ENCODE data around the gene TLR2. TPM values are rescaled to one million over a fixed set of nuclear protein-coding genes. Genes with fewer than 3 reads are reported as not detected.

Gene TLR2
- total and polyA plus RNA-seq, 2 donors (not counting 3 experiments of a cell fraction or from before 2014, with no cell fraction given): 0.29 to 1.4 TPM

DNA sequence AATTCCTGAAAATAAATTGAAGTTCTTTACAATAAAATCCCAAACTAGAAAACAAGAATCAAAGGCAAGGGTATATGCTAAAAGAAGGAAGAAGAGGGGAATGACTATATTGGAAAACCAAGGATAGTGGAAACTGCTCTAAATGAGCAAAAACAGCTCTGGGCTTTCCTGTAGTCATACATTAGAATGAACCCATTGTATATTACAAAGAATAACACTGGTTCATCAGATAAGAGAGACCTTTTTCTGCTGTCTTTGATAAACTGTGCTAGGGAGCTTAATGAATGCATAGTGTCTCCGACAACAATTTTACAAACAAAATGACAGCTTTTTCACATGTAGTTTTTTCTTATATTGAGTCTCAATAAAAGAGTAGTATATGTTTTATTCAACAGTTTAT, 26.6 kb downstream of the TLR2 start:
- no peaks in the 10 kb centered on the region for H4K20me1 ChIP-seq (replicated peaks; ENCODE audit: control insufficient read depth, extremely low read depth, insufficient read depth, low read length)
- H2AFZ ChIP-seq (ENCODE audit: low read depth, low read length): no peak overlapping the region
- no peaks in the 10 kb centered on the region for H3K79me2 ChIP-seq (ENCODE audit: control insufficient read depth, insufficient read depth, low read length)
- ChIA-PET POLR2A (no interaction called here), CTCF (no interaction called here)
- no peak overlapping the region for H3K4me3 ChIP-seq (replicated peaks in 1 of 3; ENCODE audit: insufficient read depth in 1 of 3, low read depth in 1 of 3, low read length in 3 of 3)
- H3K36me3 ChIP-seq (ENCODE audit: control insufficient read depth in 2 of 2, extremely low read depth in 1 of 2, insufficient read depth in 2 of 2, low read length in 2 of 2): no peaks in the 10 kb centered on the region
- DNase-seq (ENCODE audit: low read depth, low spot score) (no peak), FAIRE-seq (peak; percentile 35)
- no peaks in the 10 kb centered on the region for H3K9me1 ChIP-seq (replicated peaks; ENCODE audit: control insufficient read depth, extremely low read depth, insufficient read depth, low read length)
- H3K9ac ChIP-seq (replicated peaks; ENCODE audit: extremely low read depth, insufficient read depth, low read length): no peak overlapping the region
- H3K4me1 ChIP-seq (ENCODE audit: control insufficient read depth, extremely low read depth, insufficient read depth, low read length): no peaks in the 10 kb centered on the region
- H3K27me3 ChIP-seq (ENCODE audit: control insufficient read depth in 2 of 2, insufficient read depth in 2 of 2, low read length in 2 of 2): peaks cover 6 to 7% of the 10 kb centered on the region in 2 experiments
- dilution Hi-C loops (cut with MboI; ENCODE audit: extremely low pct_ligation_motif_present, low sequenced_read_pairs): no loop called here
- no peak overlapping the region for H3K4me2 ChIP-seq (ENCODE audit: insufficient read depth, low read length)
- intact Hi-C loops (cut with micrococcal nuclease): no loop called here
- no peaks in the 10 kb centered on the region for H3K9me3 ChIP-seq (replicated peaks; ENCODE audit: control insufficient read depth, insufficient read depth, low read length)
- no peak overlapping the region for H3K27ac ChIP-seq (ENCODE audit: insufficient read depth, low read depth, low read length)
- no TSS peak for BruUV-seq (replicated peaks)
- TF ChIP-seq, protein P1, sequence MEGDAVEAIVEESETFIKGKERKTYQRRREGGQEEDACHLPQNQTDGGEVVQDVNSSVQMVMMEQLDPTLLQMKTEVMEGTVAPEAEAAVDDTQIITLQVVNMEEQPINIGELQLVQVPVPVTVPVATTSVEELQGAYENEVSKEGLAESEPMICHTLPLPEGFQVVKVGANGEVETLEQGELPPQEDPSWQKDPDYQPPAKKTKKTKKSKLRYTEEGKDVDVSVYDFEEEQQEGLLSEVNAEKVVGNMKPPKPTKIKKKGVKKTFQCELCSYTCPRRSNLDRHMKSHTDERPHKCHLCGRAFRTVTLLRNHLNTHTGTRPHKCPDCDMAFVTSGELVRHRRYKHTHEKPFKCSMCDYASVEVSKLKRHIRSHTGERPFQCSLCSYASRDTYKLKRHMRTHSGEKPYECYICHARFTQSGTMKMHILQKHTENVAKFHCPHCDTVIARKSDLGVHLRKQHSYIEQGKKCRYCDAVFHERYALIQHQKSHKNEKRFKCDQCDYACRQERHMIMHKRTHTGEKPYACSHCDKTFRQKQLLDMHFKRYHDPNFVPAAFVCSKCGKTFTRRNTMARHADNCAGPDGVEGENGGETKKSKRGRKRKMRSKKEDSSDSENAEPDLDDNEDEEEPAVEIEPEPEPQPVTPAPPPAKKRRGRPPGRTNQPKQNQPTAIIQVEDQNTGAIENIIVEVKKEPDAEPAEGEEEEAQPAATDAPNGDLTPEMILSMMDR (IDR thresholded peaks at IDR 0.05; ENCODE audit: extremely low read depth in 1 of 2, insufficient read depth in 1 of 2, low read depth in 1 of 2, low read length in 2 of 2): no peak
- TF ChIP-seq GATA2 (IDR thresholded peaks at IDR 0.05; ENCODE audit: insufficient read depth, insufficient read length, low read depth, low read length) (no peak), MYC (IDR thresholded peaks at IDR 0.05; ENCODE audit: low read depth, low read length) (no peak), FOS (IDR thresholded peaks at IDR 0.05; ENCODE audit: borderline replicate concordance, insufficient read depth, low read length) (no peak), EZH2 (IDR thresholded peaks at IDR 0.05; ENCODE audit: borderline replicate concordance, low read depth, low read length, severe bottlenecking) (no peak), POLR2A (IDR thresholded peaks at IDR 0.05; ENCODE audit: low read depth, low read length) (no peak), POLR2AphosphoS5 (IDR thresholded peaks at IDR 0.05; ENCODE audit: insufficient read depth, low read depth, low read length) (no peak), JUN (IDR thresholded peaks at IDR 0.05; ENCODE audit: borderline replicate concordance, insufficient read depth, insufficient read length, low read depth) (no peak)
- TF ChIP-seq, protein P2, sequence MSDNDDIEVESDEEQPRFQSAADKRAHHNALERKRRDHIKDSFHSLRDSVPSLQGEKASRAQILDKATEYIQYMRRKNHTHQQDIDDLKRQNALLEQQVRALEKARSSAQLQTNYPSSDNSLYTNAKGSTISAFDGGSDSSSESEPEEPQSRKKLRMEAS (IDR thresholded peaks at IDR 0.05; ENCODE audit: insufficient read depth, insufficient read length): no peak
